ENCODE data around the gene KCNIP3.
A peak's percentile ranks its signal among the peaks of the same experiment; 100 is the strongest.
"Not testable (repeated sequence)": the region's sequence is repeated elsewhere in the genome, so short reads cannot be mapped to it uniquely, and the experiment has no call there.

KCNIP3 gene

DNA sequence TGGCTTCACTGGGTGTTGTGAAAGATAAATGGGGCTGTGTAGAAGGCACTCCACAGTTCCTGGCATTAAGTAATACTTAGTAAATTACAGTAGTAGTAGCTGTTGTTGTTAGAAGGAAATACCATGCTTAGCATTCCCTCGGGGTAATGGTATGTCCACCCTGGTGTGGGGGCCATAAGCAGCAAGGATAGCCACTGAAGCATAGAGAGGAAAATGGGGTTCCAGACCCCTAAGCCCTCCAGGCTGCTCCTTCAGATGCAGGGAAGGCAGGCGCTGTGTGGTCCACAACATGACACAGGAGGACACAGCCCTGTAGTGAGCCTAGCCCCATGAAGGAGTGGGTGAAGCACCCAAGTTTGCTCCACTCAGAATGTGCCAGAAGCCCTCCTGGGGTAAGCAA is 136.8 kb downstream of the KCNIP3 start:
- DNase-seq (ENCODE audit: low read depth), result not testable (repeated sequence)

DNA sequence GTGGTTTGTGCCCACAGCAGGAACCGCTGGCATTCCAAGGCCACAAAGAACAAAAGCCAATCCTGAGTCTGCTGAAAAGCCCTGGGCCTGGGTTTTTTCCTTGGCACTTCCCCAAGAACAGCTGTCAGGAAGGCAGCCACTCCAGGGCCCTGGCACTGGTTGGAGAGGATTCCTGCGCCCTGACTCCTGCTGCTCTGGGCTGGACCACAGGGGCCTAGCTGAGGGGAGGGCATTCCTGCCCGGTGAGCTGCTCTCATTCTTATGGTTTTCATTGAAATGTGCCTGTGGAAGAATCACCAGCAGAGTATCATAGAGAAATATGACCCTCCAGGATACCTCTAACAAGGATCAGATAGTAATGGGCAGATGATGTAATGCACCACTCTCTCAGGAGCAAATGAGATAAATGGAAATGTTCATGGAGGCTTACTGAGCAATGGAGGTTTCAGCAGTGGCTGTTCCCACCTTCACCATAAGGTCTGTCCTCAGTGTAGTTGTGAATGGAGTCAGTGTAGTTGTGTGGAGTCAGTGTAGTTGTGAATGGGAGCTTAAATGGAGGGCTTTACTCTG is 137.4 kb downstream of the KCNIP3 start:
- not testable (repeated sequence) for H3K4me3 ChIP-seq (replicated peaks; ENCODE audit: low read depth, low read length)
- peak; percentile 33 for DNase-seq (ENCODE audit: low read depth)

More for the DNA sequence above, 136.8 kb downstream of the KCNIP3 start:
- H3K4me3 ChIP-seq (replicated peaks; ENCODE audit: low read depth, low read length), result not testable (repeated sequence)

GRCh38 chr2:95435162-95435871 is 138.2 kb downstream of the KCNIP3 start:
- DNase-seq (ENCODE audit: low read depth); H3K4me3 ChIP-seq (replicated peaks; ENCODE audit: low read depth, low read length): not testable (repeated sequence)
